HAP-1 (cell line): ENCODE measurements around the gene RNF149.
"Not testable (repeated sequence)": the region's sequence is repeated elsewhere in the genome, so short reads cannot be mapped to it uniquely, and the experiment has no call there.

Experiments
- DNase-seq, 2 experiments: peaks; one replicate each; pipeline ENCODE4 v3.0.0-alpha.2; 2016 to 2020; ENCODE audit warnings: low spot score in 2 of 2
- H3K27me3 ChIP-seq: fragments of 250-450 bp; sonication (Bioruptor Pico); 2 replicates; pipeline ENCODE4 v1.5.1; 2020; ENCODE audit warnings: low read depth, mild to moderate bottlenecking, moderate library complexity
- H3K36me3 ChIP-seq: fragments of 250-450 bp; sonication (Bioruptor Pico); replicated peaks from 2 replicates; pipeline ENCODE4 v1.5.1; 2020; ENCODE audit warnings: mild to moderate bottlenecking
- H3K4me1 ChIP-seq: fragments of 250-450 bp; sonication (Bioruptor Pico); 2 replicates; pipeline ENCODE4 v1.5.1; 2020; ENCODE audit warnings: mild to moderate bottlenecking
- H3K4me3 ChIP-seq: fragments of 250-450 bp; sonication (Bioruptor Pico); 2 replicates; pipeline ENCODE4 v1.5.1; 2020; ENCODE audit warnings: mild to moderate bottlenecking, moderate library complexity
- H3K9me3 ChIP-seq: fragments of 250-450 bp; sonication (Bioruptor Pico); 2 replicates; pipeline ENCODE4 v1.5.1; 2020; ENCODE audit warnings: mild to moderate bottlenecking, moderate library complexity
- in situ Hi-C: fragments of 300-500 bp; cut with MboI; formaldehyde crosslinking; loops from 3 replicates; pipeline ENCODE4 v1.14.3; 2020; ENCODE audit warnings: low sequenced_read_pairs, inconsistent platforms, mixed read lengths

Gene RNF149, protein sequence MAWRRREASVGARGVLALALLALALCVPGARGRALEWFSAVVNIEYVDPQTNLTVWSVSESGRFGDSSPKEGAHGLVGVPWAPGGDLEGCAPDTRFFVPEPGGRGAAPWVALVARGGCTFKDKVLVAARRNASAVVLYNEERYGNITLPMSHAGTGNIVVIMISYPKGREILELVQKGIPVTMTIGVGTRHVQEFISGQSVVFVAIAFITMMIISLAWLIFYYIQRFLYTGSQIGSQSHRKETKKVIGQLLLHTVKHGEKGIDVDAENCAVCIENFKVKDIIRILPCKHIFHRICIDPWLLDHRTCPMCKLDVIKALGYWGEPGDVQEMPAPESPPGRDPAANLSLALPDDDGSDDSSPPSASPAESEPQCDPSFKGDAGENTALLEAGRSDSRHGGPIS

DNA sequence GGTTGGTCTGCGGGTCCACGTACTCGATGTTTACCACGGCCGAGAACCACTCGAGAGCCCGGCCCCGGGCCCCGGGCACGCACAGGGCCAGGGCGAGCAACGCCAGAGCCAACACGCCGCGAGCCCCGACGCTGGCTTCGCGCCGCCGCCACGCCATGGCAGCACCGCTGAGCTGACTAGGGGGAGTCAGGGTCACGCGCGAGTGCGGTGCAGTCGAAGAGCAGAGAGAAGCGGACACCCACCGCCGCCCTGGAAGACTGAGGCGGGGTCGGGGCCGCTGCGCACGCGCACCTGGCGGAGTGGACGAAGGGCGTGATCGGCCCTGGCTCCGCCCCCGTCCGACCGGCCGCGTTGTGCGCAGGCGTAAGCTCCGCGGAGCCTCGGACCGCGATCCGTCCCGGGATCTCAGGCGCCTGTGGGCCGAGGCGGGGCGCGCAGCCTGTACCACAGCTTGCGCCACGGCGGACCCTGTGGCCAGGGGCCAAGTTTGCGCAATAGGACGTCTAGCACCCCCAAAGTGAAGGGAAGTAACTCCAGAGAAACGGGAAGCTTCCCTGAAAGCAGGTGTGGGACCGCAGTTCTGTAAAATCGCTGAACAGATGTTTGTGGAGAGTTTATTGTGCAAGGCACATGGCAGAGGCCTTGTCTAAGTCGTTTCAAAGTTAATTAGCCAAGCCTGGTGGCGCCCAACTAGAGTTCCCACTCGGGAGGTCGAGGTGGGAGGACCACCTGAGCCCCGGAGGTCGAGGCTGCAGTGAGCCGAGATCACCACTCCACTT lies at the start of gene RNF149:
TSS of gene RNF149 (minus strand) at position 270 of the 779 bp plus-strand sequence. CDS start at position 157, 113 bp downstream.
- peak; percentile 82 to 93 for DNase-seq
- Histone ChIP-seq H3K36me3 (peaks cover 6% of the 10 kb centered on the region; the same call in 1 of the 2 replicates), H3K27me3 (no peaks in the 10 kb centered on the region), H3K4me1 (peaks cover 13% of the 10 kb centered on the region), H3K4me3 (peak within 1 kb of the TSS; percentile 67), H3K9me3 (no peaks in the 10 kb centered on the region)
- in situ Hi-C loops: no loop called here

DNA sequence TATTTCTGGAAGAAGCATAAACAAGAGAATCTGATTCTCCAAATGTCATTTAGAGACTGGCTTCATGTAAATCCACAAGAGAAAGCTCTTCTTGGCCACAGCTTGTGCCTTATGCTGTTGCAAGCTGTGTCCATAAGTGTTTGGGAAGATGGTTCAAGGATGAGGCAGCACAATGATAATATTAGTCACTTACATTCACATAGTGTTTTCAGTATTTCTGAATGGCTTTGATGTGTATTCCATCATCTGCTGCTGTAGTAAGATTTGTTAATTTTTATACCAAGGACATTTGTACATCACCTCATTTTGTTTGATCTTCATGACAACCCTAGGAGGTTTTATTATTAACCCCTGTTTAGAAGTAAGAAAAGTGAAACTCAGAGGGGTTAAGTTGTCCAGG lies 48.9 kb upstream of the RNF149 start:
- in situ Hi-C loops: no loop called here
- H3K4me3 ChIP-seq: no peak overlapping the region
- H3K27me3 ChIP-seq: no peaks in the 10 kb centered on the region
- H3K36me3 ChIP-seq: no peaks in the 10 kb centered on the region
- DNase-seq: no peak
- H3K4me1 ChIP-seq: no peaks in the 10 kb centered on the region
- H3K9me3 ChIP-seq: no peaks in the 10 kb centered on the region

DNA sequence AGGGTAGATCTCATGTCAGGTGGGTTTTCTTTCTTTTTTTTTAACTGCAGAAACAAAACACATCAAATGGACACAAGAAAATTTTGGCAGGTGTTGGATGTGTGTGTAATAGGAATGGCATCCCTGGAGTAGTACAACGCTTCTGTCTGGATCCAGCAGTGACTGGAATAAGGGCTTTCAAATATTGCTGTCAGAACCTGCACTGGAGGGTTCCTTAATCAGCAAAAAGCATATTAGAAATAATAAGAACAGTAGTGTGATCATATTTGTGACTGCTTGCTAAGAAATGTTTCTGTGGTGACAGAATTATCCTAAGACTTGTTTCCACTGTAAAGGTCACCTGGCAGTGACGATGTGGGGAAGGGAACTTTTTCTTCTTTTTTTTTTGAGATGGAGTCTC lies 48.0 kb upstream of the RNF149 start:
- H3K4me1 ChIP-seq: no peaks in the 10 kb centered on the region
- no peaks in the 10 kb centered on the region for H3K27me3 ChIP-seq
- H3K4me3 ChIP-seq: no peak overlapping the region
- DNase-seq: no peak
- in situ Hi-C loops: no loop called here
- no peaks in the 10 kb centered on the region for H3K36me3 ChIP-seq
- H3K9me3 ChIP-seq: no peaks in the 10 kb centered on the region

DNA sequence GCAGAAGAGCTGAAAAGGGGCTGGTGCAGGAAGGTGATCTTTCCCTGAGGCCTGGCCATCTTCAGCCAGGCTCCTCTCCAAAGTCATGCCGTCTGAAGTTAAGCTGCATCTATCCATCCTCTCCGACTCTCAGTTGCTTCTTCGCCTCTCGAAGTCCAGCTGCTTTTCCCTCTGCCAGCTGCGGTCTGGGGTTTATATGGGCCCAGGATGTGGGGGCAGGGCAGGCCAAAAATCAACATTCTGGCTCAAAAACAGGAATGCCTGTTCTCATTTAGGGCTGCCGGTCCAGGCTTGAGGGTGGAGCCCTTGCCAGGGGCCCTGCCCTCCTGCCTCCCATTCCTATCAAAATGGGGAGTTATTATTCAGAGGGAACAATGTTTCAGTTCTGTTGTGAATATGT lies 47.6 kb upstream of the RNF149 start:
- in situ Hi-C loops: no loop called here
- Histone ChIP-seq H3K4me3 (no peak overlapping the region), H3K36me3 (no peaks in the 10 kb centered on the region), H3K9me3 (no peaks in the 10 kb centered on the region), H3K4me1 (no peaks in the 10 kb centered on the region), H3K27me3 (no peaks in the 10 kb centered on the region)
- no peak for DNase-seq

DNA sequence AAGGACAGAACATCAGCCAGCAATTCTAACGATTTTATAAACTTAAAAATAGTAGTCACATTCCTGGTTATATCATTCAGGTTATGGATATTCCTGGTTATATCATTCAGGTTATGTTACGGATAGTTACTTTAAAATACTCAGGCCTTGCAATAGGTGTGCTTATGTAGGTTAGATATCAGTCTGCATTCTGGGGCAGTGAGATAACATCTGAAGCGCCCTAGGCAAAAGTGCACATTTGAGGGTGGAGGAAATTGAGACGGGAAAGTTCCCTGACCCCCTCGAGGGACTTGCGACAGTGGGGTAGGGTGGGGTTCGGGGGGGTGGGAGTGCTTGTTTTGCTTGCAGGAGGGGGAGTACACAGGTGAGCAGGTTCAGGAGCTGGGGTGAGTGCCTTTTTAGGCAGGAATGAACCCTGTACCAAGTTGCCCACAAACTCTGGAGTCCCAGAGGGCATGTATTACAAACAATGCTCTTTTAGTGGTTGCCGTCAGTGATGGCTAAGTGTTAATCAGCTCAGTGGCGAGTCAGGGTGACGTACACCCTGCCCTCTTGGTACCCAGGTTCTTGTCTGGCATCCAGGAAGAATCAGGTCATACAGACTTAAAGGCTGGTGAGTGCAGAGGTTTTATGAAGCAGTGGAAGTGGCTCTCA lies 47.0 kb upstream of the RNF149 start:
- no peak overlapping the region for H3K4me3 ChIP-seq
- no peaks in the 10 kb centered on the region for H3K9me3 ChIP-seq
- no peaks in the 10 kb centered on the region for H3K27me3 ChIP-seq
- in situ Hi-C loops: no loop called here
- H3K36me3 ChIP-seq: no peaks in the 10 kb centered on the region
- no peak for DNase-seq
- no peaks in the 10 kb centered on the region for H3K4me1 ChIP-seq

DNA sequence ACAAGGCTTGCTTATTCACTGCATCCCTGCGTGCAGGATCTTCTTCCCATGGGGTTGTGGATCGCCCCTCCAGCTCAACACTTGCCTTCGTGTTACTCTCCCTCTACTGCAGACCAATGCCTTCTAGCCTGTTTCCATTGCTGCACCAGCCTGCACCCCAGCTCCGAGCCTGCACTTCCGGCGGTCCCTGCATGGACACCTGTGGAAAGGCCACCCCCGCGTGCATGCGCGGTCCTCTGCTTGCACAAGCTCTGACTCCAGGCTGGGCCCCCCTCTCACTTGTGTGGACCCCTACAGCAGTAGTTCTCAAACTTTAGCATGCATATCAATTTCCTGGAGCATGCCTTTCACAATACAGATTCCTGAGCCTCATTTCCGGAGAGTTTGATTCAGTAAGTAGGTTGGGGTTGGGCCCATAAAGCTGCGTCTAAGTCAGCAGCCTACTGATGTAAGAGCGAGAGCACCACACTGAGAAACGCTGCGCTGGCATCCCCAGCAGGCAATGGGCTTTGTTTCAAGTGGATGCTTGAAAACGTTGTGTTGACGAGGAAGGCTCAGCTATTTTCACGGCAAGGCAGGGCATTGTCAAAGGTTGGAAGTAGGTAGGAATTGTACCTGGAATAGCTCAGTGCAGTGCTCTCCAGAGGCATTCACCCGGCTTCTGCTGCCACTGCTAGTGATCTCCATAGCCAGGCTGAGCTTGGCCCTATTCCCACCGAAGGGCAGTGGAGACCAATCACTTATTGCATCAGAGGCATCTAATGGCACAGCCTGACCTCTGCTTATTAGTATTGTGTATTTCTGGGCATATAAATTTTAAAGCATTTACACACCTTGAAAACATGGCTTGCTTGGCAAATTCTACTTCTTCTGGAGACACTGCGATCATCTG lies 46.2 kb upstream of the RNF149 start:
- Histone ChIP-seq H3K9me3 (no peaks in the 10 kb centered on the region), H3K4me3 (no peak overlapping the region), H3K4me1 (no peaks in the 10 kb centered on the region), H3K36me3 (no peaks in the 10 kb centered on the region), H3K27me3 (no peaks in the 10 kb centered on the region)
- in situ Hi-C loops: no loop called here
- no peak for DNase-seq

DNA sequence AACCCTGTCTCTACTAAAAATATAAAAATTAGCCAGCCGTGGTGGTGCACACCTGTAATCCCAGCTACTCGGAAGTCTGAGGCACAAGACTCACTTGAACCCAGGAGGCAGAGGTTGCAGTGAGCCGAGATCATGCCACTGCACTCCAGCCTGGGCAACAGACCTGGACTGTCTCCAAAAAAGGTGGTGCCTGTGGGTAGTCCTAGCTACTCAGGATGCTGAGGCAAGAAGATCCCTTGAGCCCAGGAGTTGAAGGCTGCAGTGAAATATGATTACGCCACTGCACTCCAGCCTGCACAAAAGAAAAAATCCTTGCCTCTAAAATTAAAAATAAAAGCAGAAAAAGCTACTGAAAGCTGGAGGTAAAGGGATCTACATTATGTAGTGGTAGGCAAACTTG lies 44.1 kb upstream of the RNF149 start:
- DNase-seq, in situ Hi-C loops, H3K4me3 ChIP-seq, H3K9me3 ChIP-seq, H3K27me3 ChIP-seq, H3K36me3 ChIP-seq, H3K4me1 ChIP-seq: not testable (repeated sequence)

DNA sequence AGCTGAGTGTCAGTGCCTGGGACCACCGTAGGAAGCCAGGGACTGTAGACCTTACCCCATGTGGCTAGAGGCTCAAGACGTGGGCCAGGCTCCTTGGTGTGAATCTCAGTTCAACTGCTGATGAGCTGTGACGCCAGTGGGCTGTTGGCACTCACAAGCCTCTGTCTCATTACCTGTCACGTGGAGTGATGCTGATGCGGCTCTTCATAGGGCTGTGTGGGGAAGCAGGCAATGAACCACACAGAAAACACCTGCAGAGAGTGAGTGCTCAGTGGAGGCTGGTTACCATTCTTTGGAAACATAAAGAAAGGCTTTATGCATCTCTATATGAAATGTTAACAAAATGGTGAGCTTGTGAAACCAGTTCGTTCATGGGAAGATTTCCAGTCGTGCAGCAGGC lies 42.7 kb upstream of the RNF149 start:
- Histone ChIP-seq H3K4me3 (no peak overlapping the region), H3K9me3 (no peaks in the 10 kb centered on the region), H3K27me3 (0 out of 2 replicates have a peak, but pooled peaks cover 5% of the 10 kb centered on the region), H3K4me1 (no peaks in the 10 kb centered on the region), H3K36me3 (no peaks in the 10 kb centered on the region)
- no peak for DNase-seq
- in situ Hi-C loops: no loop called here

DNA sequence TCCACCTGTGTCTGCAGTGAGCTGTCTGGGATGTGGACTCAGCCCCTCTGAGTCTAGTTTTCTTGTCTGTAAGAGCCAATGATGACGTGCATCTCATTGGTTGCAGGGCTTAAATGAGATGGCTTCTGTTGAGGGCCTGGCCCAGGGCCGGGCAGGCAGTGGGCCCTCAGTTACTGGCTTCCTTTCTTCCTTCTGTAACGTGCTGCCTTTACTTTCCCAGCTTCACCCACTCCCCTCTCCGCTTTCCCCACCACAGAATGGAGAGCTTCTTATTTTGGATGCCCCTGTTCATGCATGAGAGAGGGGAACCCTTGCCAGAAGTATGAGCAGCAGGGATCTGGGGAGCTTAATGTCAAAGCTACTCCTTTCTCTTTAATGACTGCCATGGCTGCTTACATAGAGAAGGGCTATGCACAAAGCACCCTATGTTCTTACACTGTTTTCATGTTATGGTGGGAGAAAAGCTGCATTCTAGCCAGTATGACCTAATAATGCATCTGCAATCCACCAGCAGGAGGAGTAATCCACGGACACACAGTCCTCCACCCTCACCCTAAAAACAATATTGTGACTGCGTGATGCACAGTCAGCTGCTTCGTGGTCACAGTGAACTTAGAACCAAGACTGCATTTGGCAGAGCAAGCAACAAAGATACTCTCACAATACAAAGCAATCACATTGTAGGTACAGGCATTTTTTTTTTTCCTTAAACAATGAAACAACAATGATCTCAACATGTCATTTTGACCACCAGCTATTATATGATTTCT lies 41.6 kb upstream of the RNF149 start:
- in situ Hi-C loops: no loop called here
- H3K4me3 ChIP-seq: no peak overlapping the region
- no peaks in the 10 kb centered on the region for H3K4me1 ChIP-seq
- no peaks in the 10 kb centered on the region for H3K9me3 ChIP-seq
- no peaks in the 10 kb centered on the region for H3K36me3 ChIP-seq
- DNase-seq: no peak
- H3K27me3 ChIP-seq: 0 out of 2 replicates have a peak, but pooled peaks cover 5% of the 10 kb centered on the region

DNA sequence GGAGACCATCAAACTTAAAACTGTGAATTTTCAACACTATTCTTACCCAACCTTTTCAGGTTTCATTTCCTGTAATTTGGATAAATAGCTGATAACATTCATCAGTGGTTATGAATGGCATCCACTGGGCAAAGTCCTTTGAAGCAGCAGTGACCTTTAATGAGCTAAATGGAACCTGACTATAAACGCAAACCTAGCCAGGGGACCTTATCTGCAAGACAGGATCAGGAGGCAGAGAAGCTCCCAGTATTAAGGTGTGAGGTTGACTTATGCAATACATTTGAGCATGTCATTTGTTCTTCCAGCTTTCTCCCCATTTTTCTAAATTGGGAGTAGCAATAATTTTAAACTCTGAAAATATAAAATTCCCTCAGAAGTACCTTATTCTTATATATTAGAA lies 40.4 kb upstream of the RNF149 start:
- H3K9me3 ChIP-seq: no peaks in the 10 kb centered on the region
- DNase-seq: no peak
- H3K36me3 ChIP-seq: no peaks in the 10 kb centered on the region
- H3K27me3 ChIP-seq: 0 out of 2 replicates have a peak, but pooled peaks cover 5% of the 10 kb centered on the region
- no peak overlapping the region for H3K4me3 ChIP-seq
- H3K4me1 ChIP-seq: no peaks in the 10 kb centered on the region
- in situ Hi-C loops: no loop called here

DNA sequence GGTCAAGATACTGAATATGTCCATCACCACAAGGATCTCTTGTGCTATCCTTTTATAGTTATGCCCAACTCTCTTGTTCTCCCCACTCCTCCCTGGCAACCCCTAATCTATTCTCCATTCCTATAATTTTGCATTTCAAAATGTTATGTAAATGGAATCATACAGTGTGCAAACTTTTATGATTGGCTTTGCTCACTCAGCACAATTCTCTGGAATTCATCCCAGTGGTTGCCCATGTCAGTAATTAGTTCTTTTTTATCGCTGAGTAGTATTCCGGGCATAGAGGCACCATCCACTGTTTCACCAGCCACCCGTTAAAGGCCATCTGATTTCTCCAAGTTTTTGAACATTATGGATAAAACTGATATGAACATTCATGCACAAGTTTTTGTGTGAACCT lies 38.4 kb upstream of the RNF149 start:
- Histone ChIP-seq H3K4me3 (no peak overlapping the region), H3K36me3 (no peaks in the 10 kb centered on the region), H3K4me1 (no peaks in the 10 kb centered on the region), H3K27me3 (0 out of 2 replicates have a peak, but pooled peaks cover 5% of the 10 kb centered on the region), H3K9me3 (no peaks in the 10 kb centered on the region)
- in situ Hi-C loops: no loop called here
- no peak for DNase-seq

DNA sequence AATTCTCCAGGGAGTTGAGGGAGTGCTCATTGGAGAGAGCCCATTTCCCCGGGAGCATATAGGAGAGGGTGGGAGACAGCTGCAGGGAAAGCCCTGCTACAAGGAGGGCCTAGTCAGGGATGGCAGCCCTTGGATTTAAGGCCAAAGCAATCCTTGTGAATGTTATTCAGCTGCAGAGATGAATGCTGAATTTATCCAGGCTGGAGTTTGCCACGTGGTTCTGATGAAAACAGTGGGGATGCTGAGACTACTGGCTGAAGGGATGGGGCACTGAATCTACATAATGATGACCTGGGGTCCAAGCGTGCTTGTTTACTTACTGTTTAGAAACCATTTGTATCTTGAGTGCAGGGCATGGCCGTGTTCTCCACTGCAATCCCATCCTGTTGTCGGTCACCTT lies 35.6 kb upstream of the RNF149 start:
- in situ Hi-C loops: no loop called here
- no peak overlapping the region for H3K4me3 ChIP-seq
- H3K4me1 ChIP-seq: no peaks in the 10 kb centered on the region
- no peaks in the 10 kb centered on the region for H3K9me3 ChIP-seq
- H3K36me3 ChIP-seq: no peaks in the 10 kb centered on the region
- 0 out of 2 replicates have a peak, but pooled peaks cover 5% of the 10 kb centered on the region for H3K27me3 ChIP-seq
- DNase-seq: no peak
